G401 (cell line): ENCODE measurements around the gene IZUMO2. TPM values are rescaled to one million over a fixed set of nuclear protein-coding genes. Genes with fewer than 3 reads are reported as not detected.

ENCODE experiments used
- DNase-seq: peaks from one replicate; pipeline ENCODE4 v3.0.0-alpha.2; 2015; ENCODE audit warnings: low spot score
- in situ Hi-C: cut with HindIII; loops from 2 replicates; pipeline ENCODE4 v1.10.0; 2016; ENCODE audit warnings: low sequenced_read_pairs, mixed read lengths
- total RNA-seq: library from RNA; depleted of rRNA; stranded (reverse); fragments of >200 nt; shearing (Covaris generic); gene quantifications from 2 replicates; pipeline ENCODE4 v1.2.3, GENCODE V29; 2014; rRNA removed

IZUMO2 gene
- not detected in 2 replicates for total RNA-seq

DNA sequence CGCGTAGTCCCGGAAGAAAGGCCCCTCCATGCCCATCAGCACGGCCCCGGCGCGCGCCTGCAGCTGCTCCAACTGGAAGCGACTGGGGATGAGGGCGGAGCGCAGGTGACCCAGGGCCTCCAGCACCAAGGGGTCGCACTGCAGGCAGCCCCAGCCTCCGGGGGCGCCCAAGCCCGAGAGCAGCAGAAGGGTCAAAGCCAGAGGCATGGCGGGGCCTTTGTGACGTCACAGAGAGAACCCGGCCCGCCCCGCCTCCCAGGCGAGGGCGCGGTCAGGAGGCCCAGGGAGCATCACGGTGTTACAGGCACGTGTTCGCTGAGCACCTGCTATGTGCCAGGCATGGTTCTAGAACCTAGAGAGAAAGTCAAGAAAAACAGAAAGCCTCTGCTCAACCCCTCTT is at the start of gene IZUMO2:
TSS of gene IZUMO2 (minus strand) at position 294 of the 400 bp plus-strand sequence. CDS start at position 207, 87 bp downstream.
- DNase-seq, result no peak
- in situ Hi-C loops, result no loop called here

- in situ Hi-C loops, result no loop called here
- no peak for DNase-seq
Observed at GRCh38 chr19:50210425-50210824, 47.3 kb upstream of the IZUMO2 start.

- DNase-seq, result no peak
- in situ Hi-C loops, result no loop called here
Observed at GRCh38 chr19:50209131-50209530, 46.0 kb upstream of the IZUMO2 start.

DNA sequence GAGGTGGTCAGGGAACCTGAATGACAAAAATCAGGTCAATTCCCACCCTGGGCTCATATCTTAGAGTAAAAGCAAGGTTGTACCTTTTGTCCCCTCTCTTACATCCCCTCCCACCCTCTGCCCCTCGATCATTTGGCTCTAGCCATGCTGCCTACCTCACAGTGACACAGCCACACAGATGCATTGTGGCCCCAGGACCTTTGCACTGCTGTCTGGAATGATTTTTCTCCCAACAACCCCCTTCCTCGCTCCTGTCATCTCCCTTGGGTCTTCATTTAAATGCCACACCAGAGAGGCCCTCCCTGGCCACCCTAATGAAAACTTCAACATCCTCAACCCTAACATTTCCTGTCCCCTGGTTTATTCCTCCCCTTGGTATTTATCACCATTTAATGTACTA is 44.6 kb upstream of the IZUMO2 start:
- in situ Hi-C loops, result no loop called here
- no peak for DNase-seq

DNA sequence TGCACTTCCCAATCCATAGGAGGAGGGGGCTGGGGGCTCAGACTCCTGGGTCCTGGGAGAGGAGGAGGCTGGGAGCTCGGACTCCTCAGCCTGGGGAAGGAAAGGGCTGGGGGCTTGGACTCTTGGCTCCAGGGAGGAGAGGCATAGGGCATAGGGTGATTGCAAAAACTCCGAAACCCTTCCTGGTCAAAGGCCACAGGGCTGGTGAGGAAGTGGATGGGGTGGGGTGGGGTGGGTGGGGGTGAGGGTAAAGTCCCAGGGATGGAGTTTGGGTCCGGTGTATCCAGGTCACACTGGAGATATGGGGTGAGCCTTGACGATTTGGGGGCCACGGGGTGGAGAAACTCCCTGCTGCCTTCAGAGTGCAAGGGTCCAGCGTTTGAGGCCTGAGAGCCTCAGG is 43.1 kb upstream of the IZUMO2 start:
- no peak for DNase-seq
- in situ Hi-C loops, result no loop called here

- in situ Hi-C loops, result no loop called here
- DNase-seq, result no peak
Observed at GRCh38 chr19:50205681-50206138, 42.6 kb upstream of the IZUMO2 start.

GRCh38 chr19:50204811-50205675 is 42.0 kb upstream of the IZUMO2 start:
- in situ Hi-C loops, result no loop called here
- DNase-seq, result peak; percentile 68

- in situ Hi-C loops, result no loop called here
- no peak for DNase-seq
Observed at GRCh38 chr19:50204081-50204428, 41.0 kb upstream of the IZUMO2 start.

DNA sequence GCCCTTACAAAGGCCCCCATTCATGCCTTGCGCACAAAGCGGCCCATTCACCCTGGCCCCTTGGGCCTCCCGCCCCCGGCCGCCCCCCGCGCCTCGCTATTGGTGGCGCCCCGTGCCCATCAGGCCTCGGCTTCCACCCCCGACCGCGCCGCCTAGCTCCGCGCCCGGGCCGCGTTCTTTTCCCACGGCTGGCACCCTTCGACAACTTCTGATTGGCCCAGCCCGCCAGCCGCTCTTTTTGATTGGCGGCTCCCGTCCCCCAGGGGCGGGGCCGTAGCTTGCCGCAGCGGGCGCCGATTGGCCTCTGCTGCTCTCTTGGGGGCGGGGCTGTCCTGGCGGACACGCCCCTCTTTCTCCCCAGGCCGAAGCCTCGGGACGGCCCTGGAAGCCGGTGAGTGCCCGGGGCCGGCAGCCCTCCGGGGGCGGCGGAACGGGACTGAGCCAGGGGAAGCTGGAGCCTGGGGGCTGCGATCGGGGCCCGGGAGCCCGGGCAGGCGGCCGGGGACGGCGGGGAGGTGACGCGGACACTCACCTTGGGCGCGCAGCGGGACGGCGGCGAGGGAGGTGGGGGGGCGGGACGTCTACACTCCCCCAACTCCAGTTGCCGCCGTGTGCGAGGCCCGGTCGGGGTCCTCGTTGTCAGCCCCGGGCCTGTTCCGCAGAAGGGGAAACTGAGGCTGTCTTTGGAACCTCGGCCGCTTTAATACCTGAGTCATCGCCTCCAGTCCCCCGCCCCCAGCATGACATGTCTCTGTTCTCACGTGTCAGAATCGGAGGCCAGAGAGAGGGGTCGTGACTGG is 40.4 kb upstream of the IZUMO2 start, which contains the start of gene MYH14:
TSS of gene MYH14 (plus strand) at position 342 of the 800 bp plus-strand sequence. CDS start 6,744 bp downstream, outside the sequence.
- in situ Hi-C loops, result no loop called here
- peak; percentile 91 for DNase-seq

- in situ Hi-C loops, result no loop called here
- DNase-seq, result no peak
Observed at GRCh38 chr19:50202962-50203280, 39.8 kb upstream of the IZUMO2 start.

GRCh38 chr19:50202386-50202785 is 39.3 kb upstream of the IZUMO2 start:
- no peak for DNase-seq
- in situ Hi-C loops, result no loop called here

GRCh38 chr19:50199259-50199555 is 36.1 kb upstream of the IZUMO2 start:
- DNase-seq, result no peak
- in situ Hi-C loops, result no loop called here

DNA sequence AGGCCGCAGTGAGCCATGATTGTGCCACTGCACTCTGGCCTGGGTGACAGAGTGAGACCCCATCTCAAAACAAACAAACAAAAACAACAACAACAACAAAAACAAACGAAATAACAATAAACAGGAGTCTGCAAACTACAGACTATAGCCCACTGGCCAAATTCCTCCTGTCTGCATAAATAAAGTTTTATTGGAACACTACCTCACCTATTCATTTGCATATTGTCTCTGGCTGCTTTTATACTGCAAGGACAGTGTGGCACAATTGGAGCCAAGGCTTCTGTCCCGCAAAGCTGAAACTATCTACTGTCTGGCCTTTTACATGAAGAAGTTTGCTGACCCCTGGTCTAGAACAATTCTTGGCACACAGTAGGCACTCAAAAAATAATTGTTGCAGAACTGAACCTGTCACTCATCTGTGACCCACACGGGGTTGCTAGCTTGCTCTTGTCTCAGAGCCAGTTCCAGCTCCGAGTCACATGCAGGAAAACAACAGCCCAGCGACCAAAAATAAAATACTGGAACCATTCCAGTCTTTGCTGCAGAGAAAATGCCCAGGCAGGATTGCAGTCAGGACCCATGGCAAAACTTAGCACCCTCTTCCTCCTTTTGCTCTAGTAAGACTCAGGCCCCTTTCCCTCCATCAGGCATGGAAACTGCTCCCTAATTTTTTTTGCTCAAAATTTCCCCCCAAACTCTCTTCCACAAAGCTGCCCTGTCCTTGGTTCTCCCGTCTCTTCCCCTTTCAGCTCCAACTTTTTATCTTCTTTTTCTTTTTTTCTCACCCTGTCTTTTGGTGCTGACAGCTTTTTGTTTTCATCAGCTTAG is 35.6 kb upstream of the IZUMO2 start:
- in situ Hi-C loops, result no loop called here
- no peak for DNase-seq

DNA sequence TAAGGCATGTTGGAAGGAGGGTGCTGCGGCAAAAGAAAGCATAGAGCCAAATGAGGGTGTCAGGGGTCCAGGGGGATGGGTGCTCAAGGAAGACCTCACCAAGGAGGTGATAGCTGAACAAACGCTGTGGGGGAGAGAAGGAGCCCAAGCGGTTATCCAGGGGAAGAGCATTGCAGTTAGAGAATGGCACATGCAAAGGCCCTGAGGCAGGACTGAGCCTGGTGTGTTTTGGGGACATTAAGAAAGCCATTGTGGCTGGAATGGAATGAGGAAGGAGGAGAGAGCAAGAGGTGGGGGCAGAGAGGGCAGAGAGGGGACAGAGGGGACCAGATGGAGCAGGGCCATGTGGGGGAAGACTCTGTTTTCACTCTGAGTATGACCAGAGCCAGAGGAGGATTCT is 34.3 kb upstream of the IZUMO2 start:
- in situ Hi-C loops, result no loop called here
- no peak for DNase-seq

- no peak for DNase-seq
- in situ Hi-C loops, result no loop called here
Observed at GRCh38 chr19:50196322-50196932, 33.3 kb upstream of the IZUMO2 start.

DNA sequence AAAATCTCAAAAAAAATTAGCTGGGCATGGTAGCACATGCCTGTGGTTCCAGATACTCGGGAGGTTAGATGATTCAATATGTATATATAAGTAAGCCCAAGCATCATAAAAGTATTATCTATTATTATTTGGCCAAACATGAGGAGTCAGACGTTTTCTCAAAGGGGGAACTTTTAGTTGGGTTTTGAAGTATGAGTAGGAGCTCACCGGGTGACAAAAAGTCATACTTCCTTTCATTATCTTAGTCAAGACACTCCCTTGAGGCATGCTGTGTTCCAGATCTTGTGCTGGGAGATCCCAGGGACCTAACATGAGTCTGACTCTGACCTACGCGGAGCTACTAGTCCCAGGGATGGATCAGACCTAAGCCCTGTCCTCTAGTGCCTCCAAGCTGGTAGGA is 32.1 kb upstream of the IZUMO2 start:
- DNase-seq, result no peak
- in situ Hi-C loops, result no loop called here

GRCh38 chr19:50192463-50193211 is 29.6 kb upstream of the IZUMO2 start:
- DNase-seq, result no peak
- in situ Hi-C loops, result no loop called here

- in situ Hi-C loops, result no loop called here
- no peak for DNase-seq
Observed at GRCh38 chr19:50191216-50191615, 28.1 kb upstream of the IZUMO2 start.

DNA sequence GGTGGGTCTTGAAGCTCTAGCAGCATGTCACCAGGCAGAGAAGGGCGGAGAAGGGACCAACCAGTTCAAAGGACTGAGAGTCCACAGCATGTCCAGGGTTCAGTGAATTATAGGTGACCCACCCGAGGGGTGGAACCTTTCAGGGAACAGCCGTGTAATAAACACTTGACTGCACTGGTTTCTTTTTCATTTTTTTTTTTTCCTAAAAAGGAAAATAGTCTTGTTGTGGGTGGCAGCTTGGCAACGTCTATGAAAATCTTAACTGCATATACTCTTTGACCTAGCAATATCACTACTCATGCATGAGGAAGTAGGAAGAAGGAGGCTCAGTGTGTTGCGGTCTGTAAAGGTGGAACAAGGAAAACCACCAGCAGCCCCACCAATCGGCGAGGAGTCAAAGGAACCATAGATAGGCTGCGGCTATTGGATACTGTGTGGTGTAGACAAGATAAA is 27.4 kb upstream of the IZUMO2 start:
- DNase-seq, result no peak
- in situ Hi-C loops, result no loop called here
